Left renal cortex interstitium (tissue), 4 donors: ENCODE results near the gene ZNF597. TPM values are rescaled to one million over a fixed set of nuclear protein-coding genes. Genes with fewer than 3 reads are reported as not detected.
A peak's percentile ranks its signal among the peaks of the same experiment; 100 is the strongest.
"Not testable (repeated sequence)": the region's sequence is repeated elsewhere in the genome, so short reads cannot be mapped to it uniquely, and the experiment has no call there.

Source experiments
- DNase-seq, 4 donors: peaks; one replicate each; pipeline ENCODE4 v3.0.0-alpha.2; 2013; ENCODE audit warnings: low read depth in 4 of 4, low spot score in 2 of 4, missing footprints in 1 of 4
- polyA plus RNA-seq, 4 donors: library from polyadenylated mRNA; unstranded; fragments of 120-200 nt; gene quantifications; one replicate each; pipeline ENCODE4 v1.2.1, GENCODE V29; 2013; ENCODE audit not compliant: insufficient read length in 4 of 4

ZNF597 gene
- polyA plus RNA-seq, 4 donors, result 3.2 to 4.5 (median 3.7) TPM

DNA sequence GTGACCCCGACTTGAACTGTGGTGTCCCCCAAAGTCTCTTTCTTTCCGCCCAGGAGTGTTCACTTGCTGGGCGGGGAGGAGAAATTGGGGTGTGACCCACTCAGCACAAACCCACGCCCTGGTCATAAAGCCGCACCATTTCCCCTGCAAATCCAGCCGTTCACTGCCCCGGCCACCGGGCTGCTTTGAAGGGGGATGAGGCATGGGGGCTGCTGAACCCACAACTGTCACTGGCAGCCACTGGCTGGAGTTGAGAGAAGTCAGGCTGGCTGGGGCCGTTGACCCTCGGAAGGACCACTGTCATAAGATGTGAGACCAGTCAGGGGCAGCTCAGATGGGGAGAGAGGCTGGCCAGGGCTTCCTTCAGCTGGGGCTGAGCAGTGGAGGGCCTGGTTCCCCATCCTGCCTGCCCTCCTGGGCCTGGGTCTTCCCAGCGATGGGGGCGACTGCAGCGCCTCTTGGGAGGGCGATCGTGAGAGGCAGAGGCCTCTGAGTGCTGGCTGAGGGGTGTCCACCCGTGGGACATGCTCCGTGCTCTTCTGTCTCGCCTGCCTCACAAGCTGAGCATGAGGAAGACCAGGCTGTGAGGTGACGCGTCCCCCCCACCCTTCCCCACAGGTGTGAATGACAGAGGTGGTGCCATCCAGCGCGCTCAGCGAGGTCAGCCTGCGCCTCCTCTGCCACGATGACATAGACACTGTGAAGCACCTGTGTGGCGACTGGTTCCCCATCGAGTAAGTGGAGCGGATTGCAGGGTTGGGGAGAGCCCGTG lies 32.5 kb upstream of the ZNF597 start:
- DNase-seq, result no peak

DNA sequence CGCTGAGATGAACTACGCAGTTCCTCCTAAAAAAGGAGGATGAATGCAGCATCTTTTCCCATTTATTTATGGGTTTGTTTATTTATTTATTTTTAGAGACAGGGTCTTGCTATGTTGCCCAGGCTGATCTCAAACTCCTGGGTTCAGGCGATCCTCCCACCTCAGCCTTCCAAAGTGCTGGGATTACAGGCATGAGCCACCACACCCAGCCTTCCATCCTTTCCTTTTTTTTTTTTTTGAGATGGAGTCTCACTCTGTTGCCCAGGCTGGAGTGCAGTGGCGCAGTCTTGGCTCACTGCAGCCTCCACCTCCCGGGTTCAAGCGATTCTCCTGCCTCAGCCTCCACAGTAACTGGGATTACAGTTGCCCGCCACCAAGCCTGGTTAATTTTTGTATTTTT lies 31.6 kb upstream of the ZNF597 start:
- DNase-seq, result not testable (repeated sequence)

DNA sequence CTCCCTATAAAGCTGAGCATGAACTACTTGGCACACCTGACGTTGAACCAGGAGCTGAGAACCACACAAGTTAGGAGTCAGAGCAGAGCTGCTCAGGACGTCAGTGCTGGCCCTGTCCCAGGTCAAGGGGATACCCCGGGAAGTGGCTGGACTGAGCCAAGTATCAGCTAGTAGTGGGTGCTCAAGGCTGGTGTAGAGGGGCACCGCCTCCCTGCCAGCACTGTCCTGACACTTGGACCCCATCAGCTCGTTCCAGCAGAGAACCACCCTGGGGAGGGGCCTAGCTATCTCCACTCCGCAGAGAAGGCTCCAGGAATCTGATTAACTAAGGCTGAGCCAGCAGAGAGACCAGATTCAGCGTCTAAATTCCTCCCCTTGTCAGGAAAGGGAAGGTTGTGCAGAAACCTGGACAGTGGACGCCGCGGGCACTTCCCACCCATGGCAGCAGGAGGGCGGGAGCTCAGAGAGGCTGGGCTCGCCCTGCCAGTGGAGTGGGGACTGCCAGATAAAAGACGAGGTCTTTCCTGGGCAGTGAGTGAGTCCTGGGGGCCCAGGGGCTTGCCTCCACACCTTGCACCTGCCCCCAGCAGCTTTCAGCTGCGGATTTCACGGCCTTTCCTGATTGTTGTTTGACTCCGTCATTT lies 31.0 kb upstream of the ZNF597 start:
- no peak for DNase-seq

DNA sequence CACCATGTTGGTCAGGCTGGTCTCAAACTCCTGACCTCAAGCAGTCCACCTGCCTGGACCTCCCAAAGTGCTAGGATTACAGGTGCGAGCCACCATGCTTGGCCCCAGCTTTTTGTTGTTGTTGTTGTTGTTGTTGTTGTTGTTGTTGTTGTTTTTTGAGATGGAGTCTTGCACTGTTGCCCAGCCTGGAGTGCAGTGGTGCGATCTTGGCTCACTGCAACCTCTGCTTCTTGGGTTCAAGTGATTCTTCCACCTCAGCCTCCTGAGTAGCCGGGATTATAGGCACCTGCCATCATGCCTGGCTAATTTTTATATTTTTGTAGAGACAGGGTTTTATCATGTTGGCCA lies 30.3 kb upstream of the ZNF597 start:
- not testable (repeated sequence) for DNase-seq

DNA sequence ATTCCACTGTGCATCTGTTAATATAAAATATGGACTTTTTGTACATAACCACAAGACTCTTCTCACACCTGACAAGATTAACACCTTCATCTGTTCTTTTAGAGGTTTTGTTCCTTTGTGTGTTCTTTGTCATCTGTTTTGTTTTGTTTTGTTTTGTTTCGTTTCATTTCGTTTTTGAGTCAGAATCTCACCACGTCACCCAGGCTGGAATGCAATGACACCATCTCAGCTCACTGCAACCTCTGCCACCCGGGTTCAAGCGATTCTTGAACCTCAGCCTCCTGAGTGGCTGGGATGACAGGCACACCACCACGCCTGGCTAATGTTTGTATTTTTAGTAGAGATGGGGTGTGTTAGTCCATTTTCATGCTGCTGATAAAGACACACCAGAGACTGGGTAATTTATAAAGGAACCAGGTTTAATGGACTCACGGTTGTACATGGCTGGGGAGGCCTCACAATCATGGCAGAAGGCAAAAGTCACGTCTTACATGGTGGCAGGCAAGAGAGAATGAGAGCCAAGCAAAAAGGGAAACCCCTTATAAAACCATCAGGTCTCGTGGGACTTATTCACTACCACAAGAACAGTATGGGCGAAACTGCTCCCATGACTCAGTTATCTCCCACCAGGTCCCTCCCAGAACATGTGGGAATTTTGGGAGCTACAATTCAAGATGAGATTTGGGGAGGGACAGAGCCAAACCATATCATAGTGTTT lies 29.7 kb upstream of the ZNF597 start:
- no peak for DNase-seq

DNA sequence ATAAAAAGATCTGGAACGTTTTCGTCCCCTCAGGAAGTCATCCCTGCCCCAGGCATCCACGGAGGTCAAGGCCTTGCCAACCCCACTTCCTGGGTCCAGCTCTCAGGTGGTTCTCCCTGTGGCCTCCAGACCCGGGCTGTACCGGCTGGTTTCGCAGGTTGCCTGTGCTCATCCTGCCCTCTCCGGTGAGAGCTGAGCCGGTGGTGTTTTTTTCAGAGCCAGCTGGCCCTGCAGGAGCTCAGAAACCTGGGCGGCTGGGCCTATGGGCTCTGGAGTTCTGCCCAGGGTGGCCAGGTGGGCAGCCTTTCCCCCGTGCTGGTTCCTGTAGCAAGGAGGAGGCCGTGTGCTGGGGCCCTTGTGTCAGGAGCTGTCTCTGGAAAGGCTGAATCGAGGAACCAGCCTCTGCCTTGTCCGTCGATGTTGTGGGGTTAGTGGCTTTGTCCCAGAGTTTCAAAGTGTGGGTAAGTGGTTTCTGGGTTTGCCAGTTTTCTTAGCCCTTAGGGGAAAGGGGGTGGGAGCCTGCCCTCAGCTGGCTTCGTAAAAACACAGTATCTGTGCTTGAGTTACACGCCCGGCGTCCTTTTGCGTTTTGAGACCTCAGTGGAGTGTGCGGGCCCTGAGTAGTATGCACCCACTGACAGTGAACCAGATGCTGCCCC lies 28.3 kb upstream of the ZNF597 start:
- DNase-seq, result no peak

DNA sequence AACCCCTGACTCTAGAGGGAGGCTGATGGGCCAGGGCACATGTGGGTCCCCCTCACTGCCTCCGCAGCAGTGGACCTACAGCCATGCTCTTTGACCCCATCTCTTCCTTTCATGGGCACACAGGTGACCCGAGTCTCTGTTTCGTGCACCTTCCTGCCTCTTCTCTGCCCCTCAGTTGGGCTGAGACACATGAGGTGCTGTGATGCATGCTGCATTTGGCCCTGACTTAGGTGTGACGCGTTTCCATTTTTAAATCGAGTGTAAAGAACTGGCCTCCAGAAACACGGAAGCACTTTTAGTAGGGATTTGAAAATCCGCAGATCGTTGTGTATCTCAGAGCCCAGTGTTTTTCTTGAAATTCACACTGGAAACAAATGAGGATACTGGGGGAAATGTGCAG lies 27.4 kb upstream of the ZNF597 start:
- no peak for DNase-seq

DNA sequence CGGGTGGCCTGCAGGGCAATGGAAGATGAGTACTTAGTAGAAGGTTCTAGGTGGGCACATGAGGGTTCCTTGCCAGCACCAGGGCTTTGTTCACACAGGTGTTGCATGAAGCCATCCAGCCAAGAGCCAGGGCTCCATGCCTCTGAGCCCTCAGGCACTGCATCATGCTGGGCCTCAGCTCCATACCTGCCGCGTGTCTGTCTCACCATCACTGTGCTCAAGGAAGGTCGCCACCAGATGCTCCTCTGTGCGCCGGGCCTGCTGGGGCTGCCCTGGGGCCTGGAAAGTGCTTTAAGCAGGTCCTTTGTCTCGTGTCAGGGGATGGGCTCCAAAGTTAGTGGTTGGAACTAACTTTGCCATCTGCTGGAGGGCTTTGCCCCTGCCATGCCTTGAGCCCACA lies 26.4 kb upstream of the ZNF597 start:
- no peak for DNase-seq

DNA sequence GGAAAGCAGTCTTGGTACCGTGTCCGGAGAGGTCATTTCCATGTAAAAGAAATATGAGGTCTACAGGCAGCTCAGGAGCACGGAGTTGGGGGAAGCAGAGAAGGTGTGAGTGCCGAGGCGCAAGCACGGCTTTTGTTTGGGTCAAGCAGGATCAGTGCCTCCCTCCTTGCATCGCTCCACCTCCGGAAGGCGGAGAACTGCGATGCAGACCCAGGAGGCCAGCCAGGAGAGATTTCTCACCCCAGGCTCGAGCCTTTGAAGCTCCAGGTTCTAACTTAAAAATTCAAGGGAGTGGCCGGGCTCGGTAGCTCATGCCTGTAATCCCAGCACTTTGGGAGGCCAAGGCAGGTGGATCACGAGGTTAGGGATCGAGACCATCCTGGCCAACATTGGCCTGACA lies 25.2 kb upstream of the ZNF597 start:
- no peak for DNase-seq

DNA sequence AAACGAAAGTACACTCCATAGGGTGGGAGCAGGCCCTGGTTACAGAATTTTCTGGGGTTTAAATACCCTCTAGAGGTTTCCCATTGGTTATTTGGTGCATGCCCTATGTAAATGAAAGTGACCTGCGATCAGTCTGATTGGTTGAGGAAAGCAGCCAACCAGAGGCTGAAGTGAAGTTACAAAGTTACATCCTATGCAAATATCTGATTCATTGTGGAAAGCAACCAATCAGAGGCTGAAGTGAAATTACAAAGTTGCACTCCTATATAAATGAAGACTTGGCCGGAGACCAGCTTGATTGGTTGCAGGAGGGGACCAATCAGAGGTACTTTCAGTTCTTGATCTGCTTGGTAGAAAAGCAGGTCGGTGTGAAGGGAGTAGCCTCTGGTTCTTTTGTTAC lies 24.6 kb upstream of the ZNF597 start:
- no peak for DNase-seq

DNA sequence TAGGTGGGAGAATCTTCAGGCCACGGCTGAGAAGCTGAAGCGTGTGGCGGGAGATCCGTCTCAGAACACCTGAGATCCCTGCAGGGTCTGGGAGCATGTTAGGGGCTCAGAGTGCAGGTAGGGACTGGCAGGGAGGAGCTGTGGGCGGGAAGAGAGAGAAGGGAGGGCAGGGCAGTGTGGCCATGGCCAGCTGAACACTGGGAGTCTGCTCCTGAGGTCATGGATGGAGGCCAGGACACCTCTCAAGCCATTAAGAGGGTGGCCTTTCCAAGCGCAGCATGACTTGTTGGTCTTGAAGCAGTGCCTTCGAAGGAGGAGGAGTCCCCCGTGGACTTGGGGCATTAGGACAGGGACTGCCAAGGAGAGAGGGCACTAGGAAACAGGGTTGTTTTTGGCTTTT lies 23.9 kb upstream of the ZNF597 start:
- DNase-seq, result no peak

DNA sequence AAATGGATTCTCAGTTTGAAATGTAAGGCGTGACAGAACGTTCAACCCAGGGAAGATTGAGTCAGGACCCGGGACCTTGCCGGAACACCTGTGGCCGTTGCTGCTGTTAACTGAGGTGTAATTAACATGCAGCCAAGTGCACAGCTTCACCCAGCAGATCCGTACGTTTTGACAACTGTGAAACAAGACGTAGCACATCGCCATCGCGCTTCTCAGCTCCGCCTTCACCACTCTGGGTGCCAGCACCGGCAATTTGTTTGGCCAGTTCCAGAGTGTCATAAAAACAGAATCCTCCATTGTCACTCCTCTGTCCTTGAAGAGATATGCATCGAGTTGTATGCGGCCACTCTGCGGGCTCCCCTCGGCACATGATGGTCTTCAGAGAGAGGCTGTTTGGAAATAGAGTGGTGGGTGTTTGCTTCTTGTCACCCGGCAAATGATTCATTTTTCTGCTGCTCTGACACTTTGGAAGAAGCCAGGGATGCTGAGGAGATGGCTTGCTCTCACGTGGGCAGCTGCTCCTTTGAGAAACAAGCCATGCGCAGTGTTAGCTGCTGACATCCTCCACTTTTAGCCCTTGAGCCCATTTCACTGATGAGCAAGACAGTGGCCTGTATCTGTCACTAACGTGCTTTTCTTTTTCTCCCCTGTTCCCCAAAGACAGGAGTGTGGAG lies 22.7 kb upstream of the ZNF597 start:
- no peak for DNase-seq

DNA sequence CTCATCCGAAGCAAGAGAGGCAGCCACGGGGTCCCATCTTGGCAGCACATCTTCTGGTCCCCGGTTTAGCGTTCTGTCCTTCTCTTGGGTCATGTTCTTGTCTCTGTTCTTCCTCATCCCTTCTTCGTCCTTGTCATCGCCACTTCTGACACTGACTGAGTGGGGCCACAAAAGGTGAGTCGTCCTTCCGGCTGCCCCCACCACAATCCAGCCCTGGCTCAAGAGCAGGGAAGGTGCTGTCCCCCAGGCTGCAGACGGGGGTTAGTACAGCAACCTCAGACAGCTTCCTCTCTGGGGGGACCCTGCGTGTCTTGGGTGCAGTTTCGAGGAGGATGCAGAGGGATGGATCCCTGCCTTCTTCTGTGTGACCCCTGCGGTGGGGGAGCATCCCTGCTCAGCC lies 22.0 kb upstream of the ZNF597 start:
- DNase-seq, result no peak

DNA sequence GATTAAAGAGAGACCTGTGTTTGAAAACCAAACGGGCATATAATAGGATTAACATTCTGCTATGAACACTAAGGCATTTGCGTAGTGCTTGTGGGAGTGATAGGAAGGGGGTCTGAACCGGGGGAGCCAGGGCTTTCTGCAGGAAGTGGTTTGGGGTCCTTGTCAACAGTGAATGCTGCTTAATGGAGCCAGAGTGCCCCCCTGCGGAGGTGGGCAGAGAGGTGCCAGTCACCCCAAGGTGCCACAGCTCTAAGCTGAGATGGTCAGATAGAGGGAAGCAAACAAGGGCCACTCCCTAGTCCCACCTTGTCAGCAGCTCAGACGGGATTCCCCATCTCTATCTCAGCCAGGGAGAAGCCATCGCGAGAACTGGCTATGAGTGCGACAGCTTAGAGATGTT lies 17.8 kb upstream of the ZNF597 start:
- DNase-seq, result no peak

DNA sequence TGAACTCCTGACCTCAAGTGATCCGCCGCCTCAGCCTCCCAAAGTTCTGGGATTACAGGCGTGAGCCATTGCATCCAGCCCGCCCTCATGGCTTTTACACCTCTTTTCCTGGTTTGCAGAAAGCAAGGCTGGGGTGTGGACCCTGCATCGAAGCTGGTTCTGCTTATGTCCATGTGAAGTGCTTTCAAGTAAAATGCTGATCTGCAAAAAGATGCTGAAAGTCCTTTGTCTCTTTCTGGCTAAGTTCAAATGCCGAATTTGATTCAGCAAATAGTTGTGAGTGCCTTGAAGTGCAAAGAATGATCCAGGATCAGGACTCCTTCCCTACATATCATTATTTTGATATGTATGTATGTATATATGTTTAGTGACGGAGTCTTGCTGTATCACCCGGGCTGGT lies 17.3 kb upstream of the ZNF597 start:
- no peak for DNase-seq

DNA sequence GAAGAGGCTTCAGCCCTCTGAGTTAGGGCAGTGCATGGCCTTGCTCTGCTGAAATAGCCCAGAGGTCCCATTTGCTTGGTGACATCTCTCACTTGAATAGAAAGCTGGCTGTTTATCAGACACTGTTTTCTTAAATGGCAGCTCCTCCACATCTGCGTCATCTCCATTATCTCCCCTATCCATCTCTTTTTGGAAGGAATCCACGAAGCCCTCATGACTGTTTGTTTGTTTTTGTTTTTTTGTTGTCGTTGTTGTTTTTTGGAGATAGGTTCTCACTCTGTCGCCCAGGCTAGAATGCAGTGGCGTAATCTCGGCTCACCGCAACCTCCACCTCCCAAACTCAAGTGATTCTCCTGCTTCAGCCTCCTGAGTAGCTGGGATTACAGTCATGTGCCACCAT lies 16.8 kb upstream of the ZNF597 start:
- no peak for DNase-seq

DNA sequence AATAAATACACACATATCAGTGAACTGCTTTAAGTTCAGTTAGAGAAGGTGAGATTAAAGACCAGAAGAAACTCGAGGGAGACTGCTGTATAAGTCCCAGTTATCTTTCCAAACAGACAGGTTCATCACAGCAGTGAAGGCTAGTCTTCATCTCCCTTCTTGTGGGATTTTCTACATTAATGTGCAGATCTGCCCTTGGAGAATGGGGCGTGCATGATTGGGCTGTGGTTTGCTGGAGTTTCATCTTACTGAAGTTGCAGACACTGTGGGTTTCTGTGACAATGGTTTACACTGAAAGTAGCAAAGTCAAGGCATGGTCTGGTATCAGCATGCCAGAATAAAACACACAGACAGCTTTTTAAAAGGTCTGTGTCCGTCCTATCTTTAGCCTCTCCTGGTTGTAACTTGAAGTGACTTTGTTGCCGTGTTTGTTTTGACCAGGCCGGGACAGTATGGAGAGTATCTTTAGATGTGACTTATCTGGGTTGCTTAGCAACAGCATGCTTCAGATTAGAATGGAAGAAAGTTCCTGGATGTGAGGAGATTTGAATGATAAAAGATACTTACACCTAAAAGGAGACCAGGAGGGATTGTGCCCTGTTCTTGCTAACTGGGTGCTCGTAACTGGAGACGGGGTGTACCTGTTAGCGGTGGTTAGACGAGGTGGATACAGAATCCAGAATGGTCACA lies 16.2 kb upstream of the ZNF597 start:
- DNase-seq, result no peak

DNA sequence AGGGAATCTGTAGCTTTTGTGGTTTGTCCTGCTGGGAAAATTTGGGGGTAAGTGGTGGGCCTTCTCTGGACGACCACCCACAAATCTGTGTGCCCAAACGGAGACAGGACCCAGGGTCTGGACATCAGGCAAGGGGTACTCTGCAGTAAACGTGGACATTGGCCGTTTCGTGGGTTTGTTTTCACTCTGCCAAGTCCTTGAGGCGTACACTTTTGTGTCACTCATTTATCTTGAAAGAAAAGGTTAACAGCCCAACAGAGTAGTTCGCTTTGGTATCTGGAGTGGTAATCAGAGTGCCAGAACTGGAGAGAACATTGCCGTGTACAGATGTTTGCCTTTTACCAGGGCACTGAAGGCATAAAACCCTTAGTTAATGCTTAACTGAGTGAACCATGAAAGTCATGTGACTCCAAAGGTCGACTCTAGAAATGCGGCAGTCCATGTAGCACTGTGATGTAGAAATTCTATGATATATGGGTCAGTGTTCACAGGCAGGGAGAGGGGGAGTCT lies 15.6 kb upstream of the ZNF597 start:
- peak in 2 of 4 donors; percentile 31 to 56 for DNase-seq

DNA sequence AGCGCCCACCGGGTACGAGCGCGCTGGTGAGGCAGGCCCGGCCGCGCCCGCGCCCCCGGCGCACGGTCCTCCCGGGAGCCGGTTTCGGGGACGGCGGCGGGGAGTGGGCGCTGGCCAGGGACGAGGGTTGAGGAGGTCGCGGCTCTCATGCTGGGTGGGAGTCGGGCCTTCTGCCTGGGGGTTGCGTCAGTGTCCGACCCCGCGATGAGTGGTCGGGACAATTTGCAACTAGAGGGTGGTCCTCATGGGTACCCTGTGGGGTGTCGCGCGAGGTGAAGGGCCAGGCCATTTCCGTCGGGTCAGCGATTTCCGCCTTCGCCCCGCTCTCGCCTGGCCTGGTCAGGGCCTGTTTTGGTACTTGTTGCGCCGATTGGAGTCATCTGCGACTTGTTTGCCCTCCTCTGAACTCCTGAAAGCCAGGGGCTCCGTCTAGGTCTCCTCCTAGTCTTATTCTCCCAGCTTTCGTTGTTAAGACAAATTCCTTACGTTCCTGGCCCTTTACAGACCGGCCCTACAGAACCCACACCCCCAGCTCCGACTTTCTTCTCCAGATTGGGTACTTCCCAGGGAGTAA lies 15.1 kb upstream of the ZNF597 start:
- peak in 1 of 4 donors; percentile 23 for DNase-seq
